RWPE1 (cell line): ENCODE measurements around the gene FIGNL2.

Source experiments
- CTCF ChIA-PET: fragments of 350-600 bp; sonication (Branson Sonifier 250); formaldehyde crosslinking; extraction: SDS; loops from one replicate; lab custom pipeline; 2021; lab: Yijun Ruan, JAX
- POLR2A ChIA-PET: fragments of 400-600 bp; formaldehyde crosslinking; extraction: SDS; loops from one replicate; lab custom pipeline; 2020; ENCODE audit warnings: antibody characterized with exemption; ENCODE audit not compliant: low non-redundant PET; lab: Yijun Ruan, JAX
- DNase-seq: peaks from one replicate; pipeline ENCODE4 v3.0.0; 2012; ENCODE audit warnings: low spot score
- H3K27ac ChIP-seq: fragments of 450-650 bp; 2 replicates; pipeline ENCODE4 v1.5.1; 2017
- TF ChIP-seq, protein P1 (sequence below): fragments of 450-650 bp; conservative IDR thresholded peaks from 2 replicates; pipeline ENCODE4 v1.5.1; 2017; ENCODE audit warnings: low read depth, mild to moderate bottlenecking

The FIGNL2 gene

DNA sequence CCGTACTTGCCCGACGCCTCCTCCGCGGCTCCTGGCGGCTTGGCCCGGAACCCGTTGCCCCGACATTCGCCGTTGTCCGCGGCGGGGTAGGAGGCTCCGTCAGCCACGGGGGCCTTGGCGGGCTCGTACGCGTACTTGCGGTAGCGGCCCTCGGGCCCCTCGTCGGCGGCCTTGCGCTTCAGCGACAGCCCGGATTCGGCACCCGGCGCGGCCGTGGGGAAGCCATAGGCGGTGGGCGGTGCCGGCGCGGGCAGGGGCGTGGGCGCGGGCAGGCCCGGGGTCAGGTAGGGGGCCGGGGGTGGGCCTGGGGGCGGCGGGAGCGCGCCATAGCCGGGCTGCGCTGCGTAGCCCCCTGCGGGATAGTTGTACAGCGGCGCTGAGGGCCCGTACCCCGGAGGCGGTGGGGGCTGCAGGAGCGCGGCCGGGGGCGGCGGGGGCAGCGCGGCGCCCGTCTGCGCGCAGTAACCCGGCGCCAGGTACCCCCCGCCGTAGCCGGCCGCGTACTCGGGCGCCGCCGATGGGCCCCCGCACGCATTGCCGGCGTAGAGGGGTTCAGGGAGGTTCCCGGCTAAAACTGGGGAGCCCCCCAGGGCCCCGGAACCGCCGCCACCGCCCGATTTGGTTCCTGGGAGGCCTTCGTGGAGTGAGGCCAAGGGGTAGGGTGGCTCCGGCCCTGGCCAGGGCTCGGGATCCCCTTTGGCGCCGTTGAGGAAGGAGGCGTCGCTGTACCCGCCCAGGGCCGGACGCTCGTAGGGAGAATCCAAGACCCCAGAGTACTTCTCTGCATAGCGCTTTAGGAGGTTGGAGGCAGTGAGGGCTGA lies 26.9 kb downstream of the FIGNL2 start:
- POLR2A ChIA-PET, result no interaction called here
- H3K27ac ChIP-seq, result no peak overlapping the region
- DNase-seq, result no peak
- TF ChIP-seq, protein P1, sequence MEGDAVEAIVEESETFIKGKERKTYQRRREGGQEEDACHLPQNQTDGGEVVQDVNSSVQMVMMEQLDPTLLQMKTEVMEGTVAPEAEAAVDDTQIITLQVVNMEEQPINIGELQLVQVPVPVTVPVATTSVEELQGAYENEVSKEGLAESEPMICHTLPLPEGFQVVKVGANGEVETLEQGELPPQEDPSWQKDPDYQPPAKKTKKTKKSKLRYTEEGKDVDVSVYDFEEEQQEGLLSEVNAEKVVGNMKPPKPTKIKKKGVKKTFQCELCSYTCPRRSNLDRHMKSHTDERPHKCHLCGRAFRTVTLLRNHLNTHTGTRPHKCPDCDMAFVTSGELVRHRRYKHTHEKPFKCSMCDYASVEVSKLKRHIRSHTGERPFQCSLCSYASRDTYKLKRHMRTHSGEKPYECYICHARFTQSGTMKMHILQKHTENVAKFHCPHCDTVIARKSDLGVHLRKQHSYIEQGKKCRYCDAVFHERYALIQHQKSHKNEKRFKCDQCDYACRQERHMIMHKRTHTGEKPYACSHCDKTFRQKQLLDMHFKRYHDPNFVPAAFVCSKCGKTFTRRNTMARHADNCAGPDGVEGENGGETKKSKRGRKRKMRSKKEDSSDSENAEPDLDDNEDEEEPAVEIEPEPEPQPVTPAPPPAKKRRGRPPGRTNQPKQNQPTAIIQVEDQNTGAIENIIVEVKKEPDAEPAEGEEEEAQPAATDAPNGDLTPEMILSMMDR, result no peak
- CTCF ChIA-PET, result no interaction called here

DNA sequence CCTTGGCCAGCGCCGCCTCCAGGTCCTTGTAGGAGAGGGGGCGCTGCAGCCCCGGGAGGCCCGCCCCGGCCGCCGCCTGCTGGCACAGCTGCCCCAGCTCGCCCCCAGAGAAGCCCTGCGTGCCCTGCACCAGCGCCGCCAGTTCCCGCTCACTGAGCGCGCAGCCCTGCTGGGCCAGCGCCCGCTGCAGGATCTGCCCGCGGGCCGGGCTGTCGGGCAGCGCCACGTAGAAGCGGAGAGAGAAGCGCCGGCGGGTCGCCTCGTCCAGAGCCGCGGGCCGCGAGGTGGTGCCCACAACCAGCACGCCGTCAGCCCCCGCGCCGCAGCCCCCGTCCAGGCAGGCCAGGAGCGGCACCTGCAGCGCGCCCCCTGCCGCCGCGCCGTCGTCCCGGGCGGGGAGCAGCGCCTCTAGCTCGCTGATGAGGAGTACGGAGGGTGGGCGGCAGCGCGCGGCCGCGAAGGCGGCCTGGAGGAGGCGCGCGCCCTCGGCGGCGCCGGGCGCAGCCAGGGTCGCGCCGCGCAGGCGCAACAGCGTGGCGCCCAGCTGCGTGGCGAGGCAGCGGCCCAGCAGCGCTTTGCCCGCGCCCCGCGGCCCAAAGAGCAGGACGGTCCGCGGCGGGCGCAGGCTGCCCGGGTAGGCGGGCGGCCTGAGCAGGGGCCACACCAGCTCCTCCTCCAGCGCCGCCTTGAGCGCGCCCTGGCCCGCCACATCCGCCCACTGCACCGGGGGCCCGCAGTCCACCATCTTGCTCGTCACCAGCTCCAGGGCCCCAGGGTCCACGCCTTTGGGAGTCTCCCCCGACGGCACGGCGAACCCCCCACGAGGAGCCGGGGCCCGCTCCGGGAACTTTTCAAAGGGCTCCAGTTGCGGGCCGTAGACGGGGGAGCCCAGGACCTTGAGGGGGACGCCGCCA lies 27.7 kb downstream of the FIGNL2 start:
- H3K27ac ChIP-seq, result no peak overlapping the region
- CTCF ChIA-PET, result interaction anchor here (0.6 to 1.6 kb wide), 8 partner anchors 11 to 448 kb away, joined by 3 to 9 read pairs (median 4); no protein-coding TSS in a partner anchor
- POLR2A ChIA-PET, result no interaction called here

DNA sequence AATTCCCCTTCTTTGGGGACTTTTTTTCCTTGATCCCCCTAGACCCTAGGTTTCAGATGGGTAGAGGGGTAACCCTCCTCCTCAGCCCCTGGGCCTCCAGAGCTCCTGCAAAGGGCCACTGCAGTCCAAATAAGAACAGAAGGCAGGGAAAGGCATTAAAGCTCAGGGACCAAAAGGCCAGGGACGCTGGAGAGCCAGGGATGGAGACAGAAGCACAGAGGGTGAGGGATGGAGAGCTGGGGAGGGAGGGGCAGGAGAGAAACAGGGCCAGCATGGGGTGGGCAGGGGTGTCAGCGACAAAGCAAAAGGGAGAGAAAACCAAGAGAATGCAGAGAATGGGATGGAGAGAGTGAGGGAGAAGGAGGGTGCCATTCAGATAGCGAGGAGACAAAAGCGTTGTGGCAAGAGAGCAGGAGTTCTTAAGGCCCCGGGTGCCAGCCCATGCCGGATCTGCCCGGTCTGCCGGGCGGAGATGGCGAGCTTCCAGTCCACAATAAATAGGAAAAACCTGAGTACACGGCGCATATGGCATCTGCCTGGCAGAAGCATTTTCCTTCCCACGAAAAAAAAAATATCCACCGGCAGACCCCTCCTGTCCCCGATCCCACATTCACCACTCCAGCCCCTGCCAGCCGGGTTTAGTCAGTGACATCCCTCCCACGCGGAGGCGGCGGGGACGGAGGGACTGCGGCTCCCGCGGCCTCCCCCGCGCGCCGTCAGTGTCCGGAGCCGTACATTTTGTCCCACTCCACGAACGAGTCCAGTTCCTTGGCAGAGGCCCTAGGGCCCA lies 28.6 kb downstream of the FIGNL2 start:
- CTCF ChIA-PET, result interaction anchor here (0.8 to 1.6 kb wide), 8 partner anchors 10 to 399 kb away, joined by 3 to 7 read pairs (median 4); no protein-coding TSS in a partner anchor
- DNase-seq, result no peak
- POLR2A ChIA-PET, result no interaction called here
- H3K27ac ChIP-seq, result no peak overlapping the region
- TF ChIP-seq, protein P1, result no peak

More for the DNA sequence above, 27.7 kb downstream of the FIGNL2 start:
- DNase-seq, result peak; percentile 27
- TF ChIP-seq, protein P1, result peak; percentile 61

DNA sequence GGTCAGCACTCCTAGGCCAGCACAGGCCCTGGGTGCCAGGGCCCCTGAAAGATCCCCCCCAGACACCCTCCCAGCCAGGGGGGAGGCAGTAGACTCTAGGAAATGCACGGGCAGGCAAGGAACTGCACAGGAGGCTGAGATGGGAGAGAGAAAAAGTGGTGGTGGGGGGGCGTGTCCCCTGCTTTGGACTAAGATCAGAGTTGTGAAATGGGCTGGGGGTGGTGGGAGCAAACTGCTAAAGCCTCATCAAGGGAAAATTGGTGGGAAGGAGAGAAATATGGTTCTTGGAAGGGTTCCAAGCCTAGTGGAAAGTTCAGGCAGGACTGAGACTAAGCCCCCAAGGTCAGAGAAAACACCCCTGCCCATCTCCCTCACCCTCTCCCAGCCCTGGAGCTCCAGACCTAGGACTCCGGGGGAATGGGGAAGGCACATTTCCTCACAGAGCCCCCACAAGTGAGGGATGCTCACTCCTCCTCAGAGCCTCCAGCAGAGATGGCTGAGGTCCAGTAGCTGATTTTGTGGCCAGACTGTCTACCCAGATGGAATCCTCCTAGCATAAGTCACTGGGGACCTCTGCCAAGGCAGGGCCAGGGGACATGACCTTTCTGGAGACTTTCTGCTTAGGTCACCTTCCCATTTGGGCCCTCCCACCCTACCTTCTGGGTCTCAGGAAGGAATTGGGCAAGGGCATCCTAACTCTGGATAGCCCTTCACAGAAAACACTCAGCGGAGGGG lies 29.8 kb downstream of the FIGNL2 start:
- ChIA-PET POLR2A (no interaction called here), CTCF (interaction anchor here (1.1 kb wide), 1 partner anchor 280 kb away, joined by 7 read pairs; no protein-coding TSS in a partner anchor)
- TF ChIP-seq, protein P1, result no peak
- DNase-seq, result no peak
- no peak overlapping the region for H3K27ac ChIP-seq

DNA sequence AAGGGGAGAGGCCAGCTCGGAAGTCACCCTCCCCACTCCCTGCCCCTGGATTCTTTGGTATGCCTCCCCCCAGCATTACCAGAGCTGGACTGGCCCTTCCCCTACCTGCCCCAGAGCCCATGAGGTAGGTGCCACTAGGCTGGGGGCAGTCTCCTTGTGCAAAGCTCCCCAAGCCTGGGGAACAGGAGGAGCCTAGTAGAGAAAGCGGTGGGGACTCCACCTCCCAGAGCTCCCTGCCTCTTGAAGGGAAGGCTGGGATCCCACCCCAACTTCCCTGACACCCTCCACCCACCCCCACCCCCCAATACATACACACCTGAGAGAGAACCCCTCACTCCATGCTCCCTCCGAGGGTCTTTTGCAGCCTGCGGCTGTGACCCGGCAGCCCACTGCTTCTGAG lies 30.4 kb downstream of the FIGNL2 start:
- TF ChIP-seq, protein P1, result no peak
- CTCF ChIA-PET, result interaction anchor here (0.7 kb wide), 1 partner anchor 397 kb away, joined by 3 read pairs; no protein-coding TSS in a partner anchor
- H3K27ac ChIP-seq, result no peak overlapping the region
- POLR2A ChIA-PET, result no interaction called here
- DNase-seq, result no peak
